Activated T-cell treated with anti-CD3 and anti-CD28 coated beads for 48 hours (primary cell): ENCODE results near the gene CNOT3.
"Not testable (repeated sequence)": the region's sequence is repeated elsewhere in the genome, so short reads cannot be mapped to it uniquely, and the experiment has no call there.

Experiments
- DNase-seq: peaks from one replicate; pipeline ENCODE4 v3.0.0-alpha.2; 2020; ENCODE audit warnings: low read depth

CNOT3 gene

GRCh38 chr19:54171736-54172431 is 34.3 kb downstream of the CNOT3 start:
- DNase-seq = not testable (repeated sequence)

- DNase-seq = no peak
These were observed 35.2 kb downstream of the CNOT3 start, which contains the start of gene TMC4 for GRCh38 chr19:54172471-54173358. Gene TMC4, minus strand, starts transcription at chr19:54173160. Its CDS starts 43 bp downstream, at chr19:54173117.

- no peak for DNase-seq
These were observed 35.8 kb downstream of the CNOT3 start for GRCh38 chr19:54173359-54173699.

- DNase-seq = no peak
These were observed 36.6 kb downstream of the CNOT3 start for GRCh38 chr19:54173951-54174834.

- DNase-seq = no peak
These were observed 41.2 kb downstream of the CNOT3 start for GRCh38 chr19:54178581-54179261.

GRCh38 chr19:54179262-54179852 is 41.8 kb downstream of the CNOT3 start:
- no peak for DNase-seq

- no peak for DNase-seq
These were observed 42.4 kb downstream of the CNOT3 start for GRCh38 chr19:54179921-54180461.

- DNase-seq = no peak
These were observed 43.1 kb downstream of the CNOT3 start for GRCh38 chr19:54180691-54181091.

GRCh38 chr19:54181894-54182293 is 44.3 kb downstream of the CNOT3 start:
- not testable (repeated sequence) for DNase-seq

- DNase-seq = no peak
These were observed 45.9 kb downstream of the CNOT3 start for GRCh38 chr19:54183431-54183830.

- DNase-seq = no peak
These were observed 48.8 kb downstream of the CNOT3 start for GRCh38 chr19:54186351-54186750.

GRCh38 chr19:54186934-54187381 is 49.4 kb downstream of the CNOT3 start:
- DNase-seq = no peak

GRCh38 chr19:54188215-54188871 is 50.8 kb downstream of the CNOT3 start:
- DNase-seq = peak; percentile 44

GRCh38 chr19:54189145-54189734 is 51.7 kb downstream of the CNOT3 start, which contains the start of gene MBOAT7:
Gene MBOAT7, minus strand, starts transcription at chr19:54189580. Its CDS starts 1,072 bp downstream, at chr19:54188508.
- DNase-seq = no peak

- DNase-seq = peak; percentile 100
These were observed 52.4 kb downstream of the CNOT3 start for GRCh38 chr19:54189735-54190502.

GRCh38 chr19:54190503-54191010 is 53.0 kb downstream of the CNOT3 start:
- DNase-seq = peak; percentile 100

- DNase-seq = peak; percentile 88
These were observed 53.6 kb downstream of the CNOT3 start, which contains the start of gene TSEN34 for GRCh38 chr19:54191011-54191810. Gene TSEN34, plus strand, starts transcription at chr19:54191308. Its CDS starts 57 bp downstream, at chr19:54191365.
